Activated T-helper 1 cell treated with anti-CD3 and anti-CD28 coated beads, Interleukin-12 subunit alpha, Interleukin-12 subunit beta, Interleukin-2, Interleukin-4 antibody, amounts not matched to agents 30 ng/mL and 10 ng/mL and 1 ng/mL, durations not matched to agents 14 hours and 24 hours and 36 hours (primary cell): Measurements from ENCODE around the gene RRAS. TPM values are rescaled to one million over a fixed set of nuclear protein-coding genes. Genes with fewer than 3 reads are reported as not detected.

Experiments used
- DNase-seq: peaks from one replicate; pipeline ENCODE4 v3.0.0; 2021; ENCODE audit warnings: low spot score
- H3K27ac Mint-ChIP-seq: one replicate; pipeline ENCODE4 v1.8.0; 2021; ENCODE audit warnings: mild to moderate bottlenecking, mixed read lengths
- H3K27me3 Mint-ChIP-seq: one replicate; pipeline ENCODE4 v1.8.0; 2022; ENCODE audit warnings: mild to moderate bottlenecking, moderate library complexity, mixed read lengths; ENCODE audit not compliant: insufficient read depth
- H3K36me3 Mint-ChIP-seq: one replicate; pipeline ENCODE4 v1.8.0; 2021; ENCODE audit warnings: low read depth, mixed read lengths
- H3K4me1 Mint-ChIP-seq: one replicate; pipeline ENCODE4 v1.8.0; 2021; ENCODE audit warnings: low read depth, mixed read lengths
- H3K4me3 Mint-ChIP-seq: one replicate; pipeline ENCODE4 v1.8.0; 2021; ENCODE audit warnings: mild to moderate bottlenecking, moderate library complexity, mixed read lengths
- H3K9me3 Mint-ChIP-seq: one replicate; pipeline ENCODE4 v1.8.0; 2021; ENCODE audit warnings: mixed read lengths
- intact Hi-C: fragments of 100-400 bp; cut with micrococcal nuclease; formaldehyde crosslinking; loops from one replicate; pipeline ENCODE4 v1.15.1; 2024
- total RNA-seq: library from RNA; stranded (reverse); gene quantifications from 2 replicates; pipeline ENCODE4 v1.2.3, GENCODE V29; 2022

RRAS gene
- total RNA-seq, 1 donor from 2014 or later = 4.7 TPM

DNA sequence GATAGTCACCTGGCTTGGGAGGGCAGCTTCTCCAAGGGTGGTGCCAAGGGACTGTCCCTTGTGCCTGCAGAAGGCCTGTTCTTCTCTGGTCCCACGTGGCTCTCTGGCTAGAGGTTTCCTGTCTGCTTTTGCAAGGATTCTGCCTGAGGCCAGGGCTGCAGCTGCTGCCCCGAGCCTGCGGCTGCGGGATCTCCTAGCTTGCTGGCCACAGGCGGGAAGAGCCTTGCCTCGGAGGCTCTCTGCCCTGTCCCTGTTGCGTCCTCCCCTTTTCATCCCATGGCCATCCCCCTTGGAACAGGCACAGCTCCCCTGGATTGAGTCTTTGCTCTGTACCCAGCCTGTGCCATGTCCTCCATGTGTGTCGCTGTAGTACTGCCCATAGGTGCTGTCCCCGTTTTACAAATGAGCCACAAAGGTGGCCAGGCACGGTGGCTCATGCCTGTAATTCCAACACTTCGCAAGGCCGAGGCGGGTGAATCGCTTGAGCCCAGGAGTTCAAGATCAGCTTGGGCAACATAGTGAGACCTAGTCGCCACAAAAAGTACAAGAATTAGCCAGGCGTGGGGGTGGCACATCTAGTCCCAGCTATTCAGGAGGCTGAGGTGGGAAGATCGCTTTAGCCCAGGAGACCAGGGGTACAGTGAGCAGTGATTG, 16.6 kb upstream of the RRAS start:
- no peaks in the 10 kb centered on the region for H3K27me3 Mint-ChIP-seq

DNA sequence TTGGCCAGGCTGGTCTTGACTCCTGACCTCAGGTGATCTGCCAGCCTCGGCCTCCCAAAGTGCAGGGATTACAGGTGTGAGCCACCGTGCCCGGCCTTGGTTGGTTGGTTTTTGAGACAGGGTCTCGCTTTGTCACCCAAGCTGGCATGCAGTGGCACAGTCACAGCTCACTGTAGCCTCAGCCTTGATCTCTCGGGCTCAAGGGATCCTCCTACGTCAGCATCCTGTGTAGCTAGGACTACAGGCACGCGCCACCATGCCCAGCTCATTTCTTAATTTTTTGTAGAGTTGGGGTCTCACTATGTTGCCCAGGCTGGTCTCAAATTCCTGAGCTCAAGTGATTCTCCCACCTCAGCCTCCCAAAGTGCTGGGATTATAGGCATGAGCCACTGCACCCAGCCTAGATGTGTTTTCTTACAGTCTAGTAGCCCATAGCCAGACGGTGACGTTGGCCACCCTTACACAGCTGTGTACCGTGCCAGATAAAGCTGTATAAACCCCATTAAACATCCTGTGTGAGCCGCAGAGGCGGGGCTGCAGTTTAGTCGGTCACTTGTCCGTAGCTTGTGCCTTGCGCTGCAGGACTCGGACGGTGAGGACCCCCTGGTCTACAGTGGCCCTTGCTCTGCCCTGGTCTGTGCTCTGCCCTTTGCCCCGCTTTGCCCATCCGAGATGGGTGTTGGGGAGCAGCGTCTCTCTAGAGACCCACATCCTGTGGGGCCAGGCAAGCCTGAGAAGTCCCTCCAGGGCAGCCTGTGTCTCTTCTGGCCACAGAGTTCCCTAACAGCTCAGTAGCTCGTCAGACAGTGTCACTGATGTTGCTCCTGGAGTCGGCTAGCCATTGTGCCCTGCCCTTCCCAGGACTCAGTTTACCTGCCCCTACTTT, 15.9 kb upstream of the RRAS start:
- no peaks in the 10 kb centered on the region for H3K27me3 Mint-ChIP-seq
- H3K27ac Mint-ChIP-seq = no peak overlapping the region
- no peaks in the 10 kb centered on the region for H3K4me1 Mint-ChIP-seq
- no peak for DNase-seq
- peaks cover 38% of the 10 kb centered on the region for H3K36me3 Mint-ChIP-seq
- intact Hi-C loops = no loop called here
- no peak overlapping the region for H3K4me3 Mint-ChIP-seq
- H3K9me3 Mint-ChIP-seq = no peaks in the 10 kb centered on the region

More for the DNA sequence above, 16.6 kb upstream of the RRAS start:
- Mint-ChIP-seq H3K9me3 (no peaks in the 10 kb centered on the region), H3K4me1 (no peaks in the 10 kb centered on the region), H3K27ac (no peak overlapping the region), H3K4me3 (no peak overlapping the region), H3K36me3 (peaks cover 36% of the 10 kb centered on the region)
- DNase-seq = no peak
- intact Hi-C loops = no loop called here

DNA sequence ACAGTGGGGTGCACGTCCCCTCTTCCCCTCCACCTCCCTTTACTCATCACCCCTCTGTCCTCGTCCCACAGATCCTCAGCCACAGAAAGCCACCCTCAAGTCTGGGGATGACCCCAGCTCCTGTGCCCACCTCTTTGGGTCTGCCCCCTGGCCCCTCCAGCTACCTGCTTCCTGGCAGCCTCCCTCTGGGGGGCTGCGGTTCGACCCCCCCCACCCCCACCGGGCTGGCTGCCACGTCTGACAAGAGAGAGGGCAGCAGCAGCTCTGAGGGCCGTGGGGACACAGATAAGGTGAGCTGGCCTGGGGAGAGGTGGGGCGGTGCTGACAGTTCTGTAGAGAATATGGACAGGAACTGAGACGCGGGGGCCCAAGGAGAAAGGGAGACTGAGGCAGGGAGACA, 14.6 kb upstream of the RRAS start:
- intact Hi-C loops = no loop called here
- Mint-ChIP-seq H3K9me3 (no peaks in the 10 kb centered on the region), H3K27me3 (no peaks in the 10 kb centered on the region), H3K4me1 (no peaks in the 10 kb centered on the region), H3K36me3 (peaks cover 34% of the 10 kb centered on the region), H3K4me3 (no peak overlapping the region), H3K27ac (no peak overlapping the region)
- DNase-seq = no peak

DNA sequence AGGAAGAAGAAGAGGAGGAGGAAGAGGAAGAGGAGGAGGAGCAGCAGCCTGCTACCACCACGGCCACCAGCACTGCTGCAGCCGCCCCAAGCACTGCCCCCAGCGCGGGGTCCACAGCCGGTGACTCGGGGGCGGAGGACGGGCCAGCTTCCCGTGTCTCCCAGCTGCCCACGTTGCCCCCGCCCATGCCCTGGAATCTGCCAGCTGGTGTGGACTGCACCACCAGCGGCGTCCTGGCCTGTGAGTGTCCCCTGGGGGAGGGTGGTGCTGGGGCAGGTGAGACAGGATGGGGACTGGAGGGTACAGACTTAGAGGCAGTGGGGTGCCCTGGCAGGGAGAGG, 13.5 kb upstream of the RRAS start:
- Mint-ChIP-seq H3K27me3 (no peaks in the 10 kb centered on the region), H3K4me3 (no peak overlapping the region), H3K27ac (no peak overlapping the region), H3K36me3 (peaks cover 32% of the 10 kb centered on the region), H3K4me1 (no peaks in the 10 kb centered on the region), H3K9me3 (no peaks in the 10 kb centered on the region)
- no peak for DNase-seq
- intact Hi-C loops = no loop called here

DNA sequence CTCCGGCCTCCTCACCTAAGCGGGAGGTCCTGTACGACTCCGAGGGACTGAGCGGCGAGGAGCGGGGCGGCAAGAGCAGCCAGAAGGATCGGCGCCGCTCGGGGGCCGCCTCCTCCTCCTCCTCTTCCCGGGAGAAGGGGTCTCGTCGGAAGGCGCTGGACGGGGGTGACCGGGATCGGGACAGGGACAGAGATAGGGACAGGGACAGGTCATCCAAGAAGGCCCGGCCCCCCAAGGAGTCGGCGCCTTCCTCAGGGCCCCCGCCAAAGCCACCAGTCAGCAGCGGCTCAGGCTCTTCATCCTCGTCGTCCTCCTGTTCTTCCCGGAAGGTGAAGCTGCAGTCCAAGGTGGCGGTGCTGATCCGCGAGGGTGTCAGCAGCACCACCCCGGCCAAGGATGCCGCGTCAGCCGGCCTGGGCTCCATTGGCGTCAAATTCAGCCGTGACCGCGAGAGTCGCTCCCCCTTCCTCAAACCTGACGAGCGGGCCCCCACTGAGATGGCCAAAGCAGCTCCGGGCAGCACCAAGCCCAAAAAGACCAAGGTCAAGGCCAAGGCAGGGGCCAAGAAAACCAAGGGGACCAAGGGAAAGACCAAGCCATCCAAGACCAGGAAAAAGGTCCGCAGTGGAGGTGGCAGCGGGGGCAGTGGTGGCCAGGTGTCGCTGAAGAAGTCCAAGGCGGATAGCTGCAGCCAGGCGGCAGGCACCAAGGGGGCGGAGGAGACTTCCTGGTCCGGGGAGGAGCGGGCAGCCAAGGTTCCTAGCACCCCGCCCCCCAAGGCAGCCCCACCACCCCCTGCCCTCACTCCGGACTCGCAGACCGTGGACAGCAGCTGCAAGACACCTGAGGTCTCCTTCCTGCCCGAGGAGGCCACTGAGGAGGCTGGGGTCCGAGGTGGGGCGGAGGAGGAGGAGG, 12.9 kb upstream of the RRAS start:
- H3K27ac Mint-ChIP-seq = no peak overlapping the region
- intact Hi-C loops = no loop called here
- no peaks in the 10 kb centered on the region for H3K9me3 Mint-ChIP-seq
- H3K4me1 Mint-ChIP-seq = no peaks in the 10 kb centered on the region
- H3K27me3 Mint-ChIP-seq = no peaks in the 10 kb centered on the region
- no peak for DNase-seq
- H3K36me3 Mint-ChIP-seq = peaks cover 32% of the 10 kb centered on the region
- H3K4me3 Mint-ChIP-seq = no peak overlapping the region

DNA sequence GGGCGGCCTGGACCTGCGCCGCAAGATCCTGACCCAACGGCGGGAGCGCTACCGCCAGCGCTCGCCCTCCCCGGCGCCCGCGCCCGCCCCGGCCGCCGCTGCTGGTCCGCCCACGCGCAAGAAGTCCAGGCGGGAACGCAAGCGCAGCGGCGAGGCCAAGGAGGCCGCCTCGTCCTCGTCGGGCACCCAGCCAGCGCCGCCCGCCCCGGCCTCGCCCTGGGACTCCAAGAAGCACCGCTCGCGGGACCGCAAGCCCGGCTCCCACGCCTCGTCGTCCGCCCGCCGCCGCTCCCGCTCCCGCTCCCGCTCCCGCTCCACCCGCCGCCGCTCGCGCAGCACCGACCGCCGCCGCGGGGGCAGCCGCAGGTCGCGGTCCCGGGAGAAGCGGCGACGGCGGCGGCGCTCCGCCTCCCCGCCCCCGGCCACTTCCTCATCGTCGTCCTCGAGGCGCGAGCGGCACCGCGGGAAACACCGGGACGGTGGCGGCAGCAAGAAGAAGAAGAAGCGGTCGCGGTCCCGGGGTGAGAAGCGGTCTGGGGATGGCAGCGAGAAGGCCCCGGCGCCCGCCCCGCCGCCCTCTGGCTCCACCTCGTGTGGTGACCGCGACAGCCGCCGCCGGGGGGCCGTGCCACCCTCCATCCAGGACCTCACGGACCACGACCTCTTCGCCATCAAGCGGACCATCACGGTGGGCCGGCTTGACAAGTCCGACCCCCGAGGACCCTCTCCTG, 12.0 kb upstream of the RRAS start:
- H3K4me3 Mint-ChIP-seq = no peak overlapping the region
- H3K27me3 Mint-ChIP-seq = no peaks in the 10 kb centered on the region
- no peaks in the 10 kb centered on the region for H3K9me3 Mint-ChIP-seq
- no peak for DNase-seq
- no peak overlapping the region for H3K27ac Mint-ChIP-seq
- H3K36me3 Mint-ChIP-seq = peaks cover 28% of the 10 kb centered on the region
- H3K4me1 Mint-ChIP-seq = no peaks in the 10 kb centered on the region
- intact Hi-C loops = no loop called here

DNA sequence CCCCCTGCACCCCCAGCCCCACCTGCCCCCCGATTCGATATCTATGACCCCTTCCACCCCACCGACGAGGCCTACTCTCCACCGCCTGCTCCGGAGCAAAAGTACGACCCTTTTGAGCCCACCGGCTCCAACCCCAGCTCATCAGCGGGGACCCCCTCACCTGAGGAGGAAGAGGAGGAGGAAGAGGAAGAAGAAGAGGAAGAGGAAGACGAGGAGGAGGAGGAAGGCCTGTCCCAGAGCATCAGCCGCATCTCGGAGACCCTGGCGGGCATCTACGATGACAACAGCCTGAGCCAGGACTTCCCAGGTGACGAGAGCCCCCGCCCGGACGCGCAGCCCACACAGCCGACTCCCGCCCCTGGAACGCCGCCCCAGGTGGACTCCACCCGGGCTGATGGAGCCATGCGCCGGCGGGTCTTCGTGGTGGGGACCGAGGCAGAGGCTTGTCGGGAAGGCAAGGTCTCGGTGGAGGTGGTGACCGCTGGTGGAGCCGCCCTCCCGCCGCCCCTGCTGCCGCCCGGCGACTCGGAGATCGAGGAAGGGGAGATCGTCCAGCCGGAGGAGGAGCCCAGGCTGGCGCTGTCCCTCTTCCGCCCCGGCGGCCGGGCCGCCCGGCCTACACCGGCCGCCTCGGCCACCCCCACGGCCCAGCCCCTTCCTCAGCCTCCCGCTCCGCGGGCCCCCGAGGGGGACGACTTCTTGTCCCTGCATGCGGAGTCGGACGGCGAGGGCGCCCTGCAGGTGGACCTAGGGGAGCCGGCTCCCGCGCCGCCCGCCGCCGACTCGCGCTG, 11.3 kb upstream of the RRAS start:
- Mint-ChIP-seq H3K36me3 (peaks cover 26% of the 10 kb centered on the region), H3K4me3 (no peak overlapping the region), H3K4me1 (no peaks in the 10 kb centered on the region), H3K27ac (no peak overlapping the region), H3K27me3 (no peaks in the 10 kb centered on the region), H3K9me3 (no peaks in the 10 kb centered on the region)
- intact Hi-C loops = no loop called here
- no peak for DNase-seq

DNA sequence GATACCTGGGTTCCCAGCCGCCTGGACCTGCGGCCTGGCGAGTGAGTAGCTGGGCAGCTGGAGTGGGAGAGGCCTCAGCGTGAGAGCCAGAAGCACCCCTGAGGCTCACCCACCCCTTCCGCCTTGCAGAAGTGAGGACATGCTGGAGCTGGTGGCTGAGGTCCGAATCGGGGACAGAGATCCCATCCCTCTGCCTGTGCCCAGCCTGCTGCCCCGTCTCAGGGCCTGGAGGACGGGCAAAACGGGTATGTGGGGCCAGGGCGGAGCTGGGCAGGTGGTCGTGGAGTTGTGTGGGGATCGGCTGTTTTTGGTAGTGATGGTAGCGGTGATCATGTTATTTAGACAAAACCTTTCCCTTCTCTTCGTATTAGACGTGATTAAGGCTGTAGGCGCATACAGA, 6.6 kb upstream of the RRAS start:
- H3K27me3 Mint-ChIP-seq = no peaks in the 10 kb centered on the region
- no peak overlapping the region for H3K27ac Mint-ChIP-seq
- H3K36me3 Mint-ChIP-seq = peaks cover 25% of the 10 kb centered on the region
- intact Hi-C loops = loop anchor here (10.0 kb wide), 1 partner anchor 932 kb away; the partner anchor contains the start of gene MAMSTR
- no peaks in the 10 kb centered on the region for H3K9me3 Mint-ChIP-seq
- peaks cover 26% of the 10 kb centered on the region for H3K4me1 Mint-ChIP-seq
- DNase-seq = no peak
- no peak overlapping the region for H3K4me3 Mint-ChIP-seq

DNA sequence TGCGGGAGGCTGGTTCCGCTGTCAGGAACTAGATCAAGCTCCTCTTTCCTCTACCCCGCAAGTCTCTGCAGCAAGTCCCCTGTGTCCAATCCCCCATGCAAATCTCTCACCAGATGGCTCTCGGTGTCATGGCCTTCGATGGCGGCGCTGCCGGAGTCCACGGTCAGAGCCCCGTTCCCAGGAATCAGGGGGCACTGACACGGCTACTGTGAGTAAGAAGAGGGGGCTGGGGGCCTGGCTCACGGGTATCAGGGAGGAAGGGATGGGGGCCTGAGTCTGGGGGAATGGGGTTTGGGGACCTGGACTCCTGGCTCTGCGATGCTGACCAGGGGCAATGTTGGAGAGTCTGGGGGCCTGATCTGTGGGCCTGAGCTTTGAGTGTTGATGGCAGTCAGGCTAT, 6.1 kb upstream of the RRAS start:
- intact Hi-C loops = loop anchor here (10.0 kb wide), 1 partner anchor 931 kb away; the partner anchor contains the start of gene MAMSTR
- no peak overlapping the region for H3K27ac Mint-ChIP-seq

DNA sequence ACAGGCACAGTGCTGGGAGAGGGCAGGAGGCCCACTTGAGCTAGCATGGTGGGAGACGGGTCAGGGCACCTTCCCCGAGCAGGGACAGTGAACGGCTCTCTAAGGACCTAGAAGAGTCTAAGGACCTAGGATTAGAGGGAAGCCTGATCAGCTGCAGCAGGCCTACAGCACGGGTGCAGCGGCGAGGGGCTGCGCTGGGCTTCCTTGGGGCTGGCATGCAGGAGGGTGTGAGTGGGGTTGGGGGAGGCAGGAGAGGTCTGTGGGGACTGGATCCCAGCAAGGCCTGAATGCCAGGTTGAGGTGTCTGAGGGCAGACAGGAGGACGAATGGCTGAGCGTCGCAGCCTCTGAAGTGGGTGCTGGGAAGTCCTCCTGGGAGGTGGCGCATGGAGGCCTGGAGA, 5.6 kb upstream of the RRAS start:
- peaks cover 23% of the 10 kb centered on the region for H3K36me3 Mint-ChIP-seq
- DNase-seq = no peak
- H3K27ac Mint-ChIP-seq = no peak overlapping the region
- H3K9me3 Mint-ChIP-seq = no peaks in the 10 kb centered on the region
- intact Hi-C loops = loop anchor here (10.0 kb wide), 1 partner anchor 931 kb away; the partner anchor contains the start of gene MAMSTR
- H3K4me3 Mint-ChIP-seq = no peak overlapping the region
- peaks cover 32% of the 10 kb centered on the region for H3K4me1 Mint-ChIP-seq
- H3K27me3 Mint-ChIP-seq = no peaks in the 10 kb centered on the region

More for the DNA sequence above, 6.1 kb upstream of the RRAS start:
- DNase-seq = no peak
- Mint-ChIP-seq H3K4me1 (peaks cover 28% of the 10 kb centered on the region), H3K4me3 (no peak overlapping the region), H3K9me3 (no peaks in the 10 kb centered on the region), H3K27me3 (no peaks in the 10 kb centered on the region), H3K36me3 (peaks cover 24% of the 10 kb centered on the region)

DNA sequence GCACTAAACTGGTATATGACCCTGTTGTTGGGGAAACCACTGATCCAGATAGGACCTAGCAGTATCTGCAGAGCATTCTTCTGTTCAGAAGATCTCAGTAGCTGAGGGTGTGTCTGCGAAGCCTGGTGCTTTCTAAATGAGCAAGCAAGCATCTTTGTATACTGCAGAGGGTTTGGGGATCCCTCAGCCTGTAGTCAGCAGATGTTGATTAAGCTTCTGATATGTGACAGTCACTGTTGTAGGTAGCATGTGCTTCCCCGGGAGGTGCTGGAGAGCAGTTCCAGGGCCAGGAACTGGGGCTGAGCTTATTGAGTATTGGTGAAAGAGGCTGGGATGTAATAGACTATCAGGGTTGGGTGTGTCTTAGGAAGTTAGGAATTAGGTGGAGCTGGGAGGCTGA, 3.5 kb upstream of the RRAS start:
- Mint-ChIP-seq H3K9me3 (no peaks in the 10 kb centered on the region), H3K4me3 (peak overlapping the region; percentile 94), H3K27ac (peak overlapping the region; percentile 79), H3K27me3 (no peaks in the 10 kb centered on the region), H3K36me3 (peaks cover 16% of the 10 kb centered on the region), H3K4me1 (peaks cover 46% of the 10 kb centered on the region)
- no peak for DNase-seq
- intact Hi-C loops = loop anchor here (5.0 to 10.0 kb wide), 3 partner anchors 929 to 1281 kb away; partner anchors contain the start of genes MAMSTR, SYNGR4 and TMEM143
